ENCODE data around the gene CCR5.

CCR5 gene

GRCh38 chr3:46358466-46358865 lies 12.3 kb upstream of the CCR5 start:
- no peak for FAIRE-seq
- no peak for DNase-seq (ENCODE audit: low spot score)

- FAIRE-seq: peak; percentile 80
Observed at GRCh38 chr3:46359733-46360493, 10.8 kb upstream of the CCR5 start.

GRCh38 chr3:46360907-46361306 lies 9.8 kb upstream of the CCR5 start:
- FAIRE-seq: peak; percentile 90
- DNase-seq (ENCODE audit: low spot score): no peak

More at GRCh38 chr3:46359733-46360493, 10.8 kb upstream of the CCR5 start:
- no peak for DNase-seq (ENCODE audit: low spot score)

- DNase-seq (ENCODE audit: low spot score): peak; percentile 73
- no peak for FAIRE-seq
Observed at GRCh38 chr3:46361408-46362283, 9.1 kb upstream of the CCR5 start.

- DNase-seq (ENCODE audit: low spot score) (no peak), FAIRE-seq (no peak)
Observed at GRCh38 chr3:46365041-46365440, 5.7 kb upstream of the CCR5 start.

- DNase-seq (ENCODE audit: low spot score): no peak
- peak; percentile 32 for FAIRE-seq
Observed at GRCh38 chr3:46365737-46366524, 4.8 kb upstream of the CCR5 start.

GRCh38 chr3:46367811-46368210 lies 2.9 kb upstream of the CCR5 start:
- no peak for FAIRE-seq
- no peak for DNase-seq (ENCODE audit: low spot score)

- DNase-seq (ENCODE audit: low spot score) (no peak), FAIRE-seq (no peak)
Observed at GRCh38 chr3:46368569-46368968, 2.2 kb upstream of the CCR5 start.

GRCh38 chr3:46369151-46369550 lies 1.6 kb upstream of the CCR5 start:
- DNase-seq (ENCODE audit: low spot score): no peak
- no peak for FAIRE-seq

- DNase-seq (ENCODE audit: low spot score) (no peak), FAIRE-seq (no peak)
Observed at GRCh38 chr3:46369675-46370132, 1.0 kb upstream of the CCR5 start.

GRCh38 chr3:46371519-46372340 lies 984 bp downstream of the CCR5 start:
- no peak for FAIRE-seq

GRCh38 chr3:46372492-46373359 lies 2.0 kb downstream of the CCR5 start:
- peak; percentile 47 for DNase-seq (ENCODE audit: low spot score)
- FAIRE-seq: no peak

More at GRCh38 chr3:46371519-46372340, 984 bp downstream of the CCR5 start:
- DNase-seq (ENCODE audit: low spot score): no peak

GRCh38 chr3:46374755-46375154 lies 4.0 kb downstream of the CCR5 start:
- DNase-seq (ENCODE audit: low spot score) (no peak), FAIRE-seq (peak; percentile 88)

- no peak for DNase-seq (ENCODE audit: low spot score)
- no peak for FAIRE-seq
Observed at GRCh38 chr3:46375218-46375617, 4.5 kb downstream of the CCR5 start.

GRCh38 chr3:46375814-46376213 lies 5.1 kb downstream of the CCR5 start:
- DNase-seq (ENCODE audit: low spot score): no peak
- FAIRE-seq: no peak

- DNase-seq (ENCODE audit: low spot score): peak; percentile 79
- FAIRE-seq: no peak
Observed at GRCh38 chr3:46378426-46378942, 7.7 kb downstream of the CCR5 start.

GRCh38 chr3:46380471-46381221 lies 9.9 kb downstream of the CCR5 start:
- FAIRE-seq: no peak
- DNase-seq (ENCODE audit: low spot score): no peak

- no peak for DNase-seq (ENCODE audit: low spot score)
- FAIRE-seq: no peak
Observed at GRCh38 chr3:46381625-46382024, 10.9 kb downstream of the CCR5 start.
